ENCODE data around the gene HAS3. TPM values are rescaled to one million over a fixed set of nuclear protein-coding genes. Genes with fewer than 3 reads are reported as not detected.

HAS3 gene
- total RNA-seq, 1 experiment from 2014 or later: 100 TPM

- Histone ChIP-seq H2BK15ac (ENCODE audit: low read depth, low read length) (no peak overlapping the region), H3K9ac (ENCODE audit: extremely low read depth, insufficient read length, low read length) (no peak overlapping the region), H3K56ac (ENCODE audit: insufficient read length, low read depth, low read length) (no peak overlapping the region), H3K79me2 (ENCODE audit: insufficient read depth, low read length) (peaks cover 8% of the 10 kb centered on the region; the same call in 1 of the 2 replicates), H2AFZ (ENCODE audit: low read length) (no peak overlapping the region), H3K27ac (ENCODE audit: insufficient read length, low read depth, low read length) (no peak overlapping the region), H3K18ac (ENCODE audit: insufficient read length, low read depth, low read length) (no peak overlapping the region), H3K23me2 (ENCODE audit: insufficient read length, low read depth, low read length, poor library complexity, severe bottlenecking) (peaks cover 19% of the 10 kb centered on the region), H3K27me3 (ENCODE audit: insufficient read depth, low read length) (no peaks in the 10 kb centered on the region), H4K91ac (ENCODE audit: insufficient read length, low read depth, low read length) (no peak overlapping the region), H2AK5ac (ENCODE audit: insufficient read length, low read length) (no peak overlapping the region), H4K8ac (replicated peaks; ENCODE audit: insufficient read length, low read depth, low read length) (no peak overlapping the region), H2BK12ac (ENCODE audit: insufficient read length, low read depth, low read length) (no peak overlapping the region), H3K9me3 (ENCODE audit: control insufficient read depth, low read depth, low read length) (no peaks in the 10 kb centered on the region), H3K23ac (ENCODE audit: insufficient read length, low read depth, low read length) (no peak overlapping the region), H3K4ac (ENCODE audit: low read depth, low read length) (no peak overlapping the region), H3K4me2 (ENCODE audit: insufficient read depth, insufficient read length, low read length) (no peak overlapping the region), H2BK20ac (ENCODE audit: low read depth, low read length, poor library complexity, severe bottlenecking) (no peak overlapping the region), H4K20me1 (ENCODE audit: control insufficient read depth, insufficient read depth, insufficient read length) (no peaks in the 10 kb centered on the region), H3K4me1 (ENCODE audit: insufficient read depth, low read length) (peaks cover 7% of the 10 kb centered on the region; the same call in 1 of the 2 replicates), H2BK120ac (ENCODE audit: low read depth, low read length, poor library complexity, severe bottlenecking) (no peak overlapping the region), H4K5ac (ENCODE audit: insufficient read length, low read depth, low read length) (no peak overlapping the region), H3K79me1 (ENCODE audit: insufficient read depth, low read depth, low read length, poor library complexity, severe bottlenecking) (no peaks in the 10 kb centered on the region), H2BK5ac (ENCODE audit: insufficient read length, low read length) (no peak overlapping the region), H3K14ac (ENCODE audit: insufficient read depth, low read length) (no peak overlapping the region), H3T11ph (ENCODE audit: low read length) (no peak overlapping the region)
- no CpG with 5 or more reads among the region's 7 CpGs for WGBS (ENCODE audit: extremely low coverage, insufficient read length, low lambda C conversion rate)
- no peak for DNase-seq
- Mint-ChIP-seq H3K27me3 (ENCODE audit: low read depth) (no peaks in the 10 kb centered on the region), H3K4me1 (peaks cover 24 to 34% of the 10 kb centered on the region in 2 experiments), H3K9me3 (no peaks in the 10 kb centered on the region; a peak in 1 of 5 replicates), H3K4me3 (peak overlapping the region in 1 of 2 experiments; percentile 51; a peak in 1 of 5 replicates), H3K36me3 (ENCODE audit: insufficient read depth in 1 of 3, low read depth in 3 of 3) (peaks cover 45 to 66% (median 58%) of the 10 kb centered on the region in 3 experiments), H3K27ac (no peak overlapping the region; a peak in 1 of 7 replicates)
- no peak for TF ChIP-seq CTCF (conservative IDR thresholded peaks at IDR 0.05)
Observed at GRCh38 chr16:69110406-69110805, 5.0 kb downstream of the HAS3 start.

Data from H9 (cell line).